Smooth muscle cell (in vitro differentiated cells): Measurements from ENCODE around the gene C1orf105. TPM values are rescaled to one million over a fixed set of nuclear protein-coding genes. Genes with fewer than 3 reads are reported as not detected.

Experiments
- DNase-seq: peaks from one replicate; lab custom pipeline; 2025; ENCODE audit not compliant: unreplicated experiment; lab: John Stamatoyannopoulos, UW
- H2AFZ ChIP-seq: fragments of 200-600 bp; sonication (generic); 2 replicates; pipeline ENCODE4 v1.6.0; 2016; ENCODE audit warnings: antibody characterized with exemption, low read depth, mild to moderate bottlenecking
- H3F3A ChIP-seq: fragments of 200-600 bp; sonication (generic); 2 replicates; pipeline ENCODE4 v1.6.0; 2017; ENCODE audit warnings: antibody characterized with exemption, low read depth
- H3K27ac ChIP-seq: fragments of 200-600 bp; sonication (generic); 2 replicates; pipeline ENCODE4 v1.5.1; 2016; ENCODE audit warnings: low read depth, mild to moderate bottlenecking
- H3K27me3 ChIP-seq: fragments of 200-600 bp; sonication (generic); 2 replicates; pipeline ENCODE4 v1.6.1; 2016; ENCODE audit warnings: low read depth, mild to moderate bottlenecking
- H3K36me3 ChIP-seq: fragments of 200-600 bp; sonication (generic); 2 replicates; pipeline ENCODE4 v1.5.1; 2016; ENCODE audit warnings: low read depth
- H3K4me1 ChIP-seq: fragments of 200-600 bp; sonication (generic); 2 replicates; pipeline ENCODE4 v1.5.1; 2016; ENCODE audit warnings: low read depth
- H3K4me2 ChIP-seq: fragments of 200-600 bp; sonication (generic); 2 replicates; pipeline ENCODE4 v1.6.0; 2016; ENCODE audit warnings: mild to moderate bottlenecking
- H3K4me3 ChIP-seq: fragments of 200-600 bp; sonication (generic); 2 replicates; pipeline ENCODE4 v1.5.1; 2016; ENCODE audit warnings: mild to moderate bottlenecking
- H3K79me2 ChIP-seq: fragments of 200-600 bp; sonication (generic); 2 replicates; pipeline ENCODE4 v1.6.0; 2016; ENCODE audit warnings: low read depth, mild to moderate bottlenecking
- H3K9ac ChIP-seq: fragments of 200-600 bp; sonication (generic); 2 replicates; pipeline ENCODE4 v1.6.0; 2016; ENCODE audit warnings: low read depth
- H3K9me3 ChIP-seq: fragments of 200-600 bp; sonication (generic); replicated peaks from 2 replicates; pipeline ENCODE4 v1.5.1; 2016; ENCODE audit warnings: low read depth
- H4K20me1 ChIP-seq: fragments of 200-600 bp; sonication (generic); 2 replicates; pipeline ENCODE4 v1.6.0; 2016; ENCODE audit warnings: low read depth
- WGBS: methylation state at CpG from one replicate; pipeline ENCODE4 v1.1.7; 2016; ENCODE audit warnings: low lambda C conversion rate; 5-methylcytosine and 5-hydroxymethylcytosine counted together
- polyA plus RNA-seq: library from polyadenylated mRNA; unstranded; fragments of >200 nt; fragmentation: Nextera tagmentation; extraction: Ambion mirVana; gene quantifications from 2 replicates; pipeline ENCODE4 v1.2.1, GENCODE V29; 2016
- total RNA-seq: library from RNA; depleted of rRNA; stranded (reverse); fragments of >200 nt; gene quantifications from 2 replicates; pipeline ENCODE4 v1.2.3, GENCODE V29; 2014
- TF ChIP-seq, protein P1 (sequence below): fragments of 200-600 bp; sonication (generic); IDR thresholded peaks from 2 replicates; pipeline ENCODE4 v1.5.1; 2017; ENCODE audit warnings: borderline replicate concordance, mild to moderate bottlenecking, antibody characterized with exemption; ENCODE audit not compliant: insufficient read depth, poor library complexity, severe bottlenecking

C1orf105 gene
- total and polyA plus RNA-seq, 2 experiments from 2014 or later = not detected

DNA sequence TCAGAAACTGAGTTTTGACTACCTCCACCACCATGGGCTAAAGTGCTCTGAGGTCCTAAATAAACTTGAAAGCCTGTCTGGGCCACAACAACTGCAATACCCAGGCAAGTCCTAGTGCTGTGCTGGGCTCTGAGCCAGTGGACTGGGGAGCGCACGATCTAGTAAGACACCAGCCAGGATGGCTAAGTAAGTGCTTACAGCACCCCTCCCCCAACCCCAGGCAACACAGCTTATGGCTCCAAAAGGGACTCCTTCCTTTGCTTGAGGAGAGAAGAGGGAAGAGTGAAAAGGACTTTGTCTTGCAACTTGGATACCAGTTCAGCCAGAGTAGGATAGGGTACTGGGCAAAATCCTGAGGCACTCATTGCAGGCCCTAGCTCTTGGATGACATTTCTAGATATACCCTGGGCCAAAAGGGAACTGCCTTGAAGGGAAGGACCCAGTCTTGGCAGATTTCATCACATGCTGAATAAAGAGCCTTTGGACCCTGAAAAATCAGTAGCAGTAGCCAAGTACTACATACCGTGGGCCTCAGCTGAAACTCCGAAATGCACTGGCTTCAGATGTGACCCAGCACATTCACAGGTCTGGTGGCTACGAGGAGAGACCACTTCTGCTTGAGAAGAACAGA, 1.6 kb downstream of the C1orf105 start:
- H4K20me1 ChIP-seq = no peaks in the 10 kb centered on the region
- no peaks in the 10 kb centered on the region for H3K36me3 ChIP-seq
- no peaks in the 10 kb centered on the region for H3K9me3 ChIP-seq
- no peak overlapping the region for H2AFZ ChIP-seq
- TF ChIP-seq, protein P1, sequence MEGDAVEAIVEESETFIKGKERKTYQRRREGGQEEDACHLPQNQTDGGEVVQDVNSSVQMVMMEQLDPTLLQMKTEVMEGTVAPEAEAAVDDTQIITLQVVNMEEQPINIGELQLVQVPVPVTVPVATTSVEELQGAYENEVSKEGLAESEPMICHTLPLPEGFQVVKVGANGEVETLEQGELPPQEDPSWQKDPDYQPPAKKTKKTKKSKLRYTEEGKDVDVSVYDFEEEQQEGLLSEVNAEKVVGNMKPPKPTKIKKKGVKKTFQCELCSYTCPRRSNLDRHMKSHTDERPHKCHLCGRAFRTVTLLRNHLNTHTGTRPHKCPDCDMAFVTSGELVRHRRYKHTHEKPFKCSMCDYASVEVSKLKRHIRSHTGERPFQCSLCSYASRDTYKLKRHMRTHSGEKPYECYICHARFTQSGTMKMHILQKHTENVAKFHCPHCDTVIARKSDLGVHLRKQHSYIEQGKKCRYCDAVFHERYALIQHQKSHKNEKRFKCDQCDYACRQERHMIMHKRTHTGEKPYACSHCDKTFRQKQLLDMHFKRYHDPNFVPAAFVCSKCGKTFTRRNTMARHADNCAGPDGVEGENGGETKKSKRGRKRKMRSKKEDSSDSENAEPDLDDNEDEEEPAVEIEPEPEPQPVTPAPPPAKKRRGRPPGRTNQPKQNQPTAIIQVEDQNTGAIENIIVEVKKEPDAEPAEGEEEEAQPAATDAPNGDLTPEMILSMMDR = no peak
- DNase-seq = no peak
- 95% methylated on average over 5 of the region's 5 CpGs for WGBS
- H3K4me2 ChIP-seq = no peak overlapping the region
- H3K27me3 ChIP-seq = no peaks in the 10 kb centered on the region
- H3K9ac ChIP-seq = no peak overlapping the region
- H3K79me2 ChIP-seq = peaks cover 6% of the 10 kb centered on the region
- H3F3A ChIP-seq = no peaks in the 10 kb centered on the region
- no peak overlapping the region for H3K4me3 ChIP-seq
- no peak overlapping the region for H3K27ac ChIP-seq
- peaks cover 5% of the 10 kb centered on the region for H3K4me1 ChIP-seq

DNA sequence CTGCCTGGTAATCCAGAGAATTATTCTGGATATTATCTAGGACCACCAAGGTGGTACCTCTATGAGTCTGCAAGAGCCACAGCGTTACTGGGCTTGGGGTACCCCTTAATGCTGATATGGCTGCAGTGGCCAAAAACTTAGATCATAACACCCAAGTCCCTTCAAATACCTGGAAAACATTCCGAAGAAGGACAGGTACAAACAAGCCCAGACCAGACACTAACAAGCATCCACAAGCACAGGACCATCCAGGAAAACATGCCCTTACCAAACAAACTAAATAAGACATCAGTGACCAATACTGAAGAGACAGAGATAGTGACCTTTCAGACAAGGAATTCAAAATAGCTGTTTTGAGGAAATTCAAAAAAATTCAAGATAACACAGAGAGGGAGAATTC, 2.9 kb downstream of the C1orf105 start:
- H3K27ac ChIP-seq = no peak overlapping the region
- DNase-seq = no peak
- 88% methylated on average over 2 of the region's 2 CpGs for WGBS
- H4K20me1 ChIP-seq = no peaks in the 10 kb centered on the region
- no peak overlapping the region for H3K9ac ChIP-seq
- peaks cover 5% of the 10 kb centered on the region for H3K4me1 ChIP-seq
- no peak overlapping the region for H3K4me3 ChIP-seq
- peaks cover 12% of the 10 kb centered on the region for H3K79me2 ChIP-seq
- no peak overlapping the region for H2AFZ ChIP-seq
- H3K27me3 ChIP-seq = no peaks in the 10 kb centered on the region
- no peaks in the 10 kb centered on the region for H3K36me3 ChIP-seq
- TF ChIP-seq, protein P1 = no peak
- no peaks in the 10 kb centered on the region for H3K9me3 ChIP-seq
- no peaks in the 10 kb centered on the region for H3F3A ChIP-seq
- no peak overlapping the region for H3K4me2 ChIP-seq

DNA sequence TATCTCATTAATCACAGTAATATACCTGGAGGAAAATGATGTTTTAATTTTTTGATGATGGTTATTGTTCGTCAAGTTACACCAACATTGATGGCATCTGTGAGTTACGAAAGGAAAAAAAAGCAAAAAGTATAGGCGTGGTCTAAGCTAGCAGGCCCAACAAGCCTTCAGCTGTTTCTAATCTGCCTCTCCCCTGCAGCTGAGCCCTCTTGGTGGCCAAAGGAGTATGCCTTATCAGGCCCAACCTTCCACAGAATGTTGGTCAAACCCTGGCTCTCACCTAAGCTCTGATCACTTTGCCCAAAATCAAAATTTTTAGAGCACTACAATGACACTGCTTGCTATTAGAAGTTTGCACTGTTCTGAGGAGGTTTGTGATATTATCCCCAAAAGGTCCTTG, 4.9 kb downstream of the C1orf105 start:
- Histone ChIP-seq H3K9ac (no peak overlapping the region), H2AFZ (no peak overlapping the region), H3K36me3 (no peaks in the 10 kb centered on the region), H4K20me1 (no peaks in the 10 kb centered on the region), H3K4me3 (no peak overlapping the region), H3K79me2 (peaks cover 20% of the 10 kb centered on the region), H3K27me3 (no peaks in the 10 kb centered on the region), H3F3A (no peaks in the 10 kb centered on the region), H3K9me3 (no peaks in the 10 kb centered on the region), H3K4me1 (peaks cover 5% of the 10 kb centered on the region), H3K27ac (no peak overlapping the region), H3K4me2 (no peak overlapping the region)
- TF ChIP-seq, protein P1 = no peak
- WGBS = 97% methylated on average over 3 of the region's 3 CpGs
- no peak for DNase-seq

DNA sequence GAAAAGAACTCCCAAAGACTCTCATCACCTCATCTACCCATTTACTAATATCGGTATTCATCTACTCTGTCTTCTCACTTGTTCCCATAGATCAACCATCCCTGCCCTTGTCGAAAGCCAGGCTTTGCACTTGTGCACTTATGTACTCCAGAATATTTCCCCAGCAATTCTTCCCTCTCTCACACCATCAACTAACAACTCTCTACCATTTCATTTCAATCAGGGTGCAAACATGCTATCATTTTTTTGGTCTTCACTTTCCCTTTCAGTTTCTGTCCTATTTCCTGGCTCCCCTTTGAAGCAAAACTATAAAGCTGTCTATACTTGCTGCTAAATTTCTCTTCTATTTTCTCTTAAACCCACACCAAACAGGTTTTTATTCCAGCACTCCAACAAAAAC, 6.7 kb downstream of the C1orf105 start:
- H3K4me1 ChIP-seq = peaks cover under 1% of the 10 kb centered on the region
- no peak overlapping the region for H3K4me2 ChIP-seq
- H3K36me3 ChIP-seq = no peaks in the 10 kb centered on the region
- no peak overlapping the region for H3K9ac ChIP-seq
- TF ChIP-seq, protein P1 = no peak
- H3K4me3 ChIP-seq = no peak overlapping the region
- 97% methylated on average over 2 of the region's 2 CpGs for WGBS
- no peak for DNase-seq
- no peaks in the 10 kb centered on the region for H3K9me3 ChIP-seq
- no peaks in the 10 kb centered on the region for H4K20me1 ChIP-seq
- no peak overlapping the region for H3K27ac ChIP-seq
- no peaks in the 10 kb centered on the region for H3F3A ChIP-seq
- H2AFZ ChIP-seq = no peak overlapping the region
- no peaks in the 10 kb centered on the region for H3K27me3 ChIP-seq
- H3K79me2 ChIP-seq = peaks cover 20% of the 10 kb centered on the region
